WERI-Rb-1 (cell line): Measurements from ENCODE around the gene MACROD2.

Source experiments
- DNase-seq: peaks from one replicate; pipeline ENCODE4 v3.0.0-alpha.2; 2020
- H3K27ac ChIP-seq: fragments of 250-450 bp; sonication (Bioruptor Pico); 2 replicates; pipeline ENCODE4 v1.5.1; 2020; ENCODE audit warnings: mild to moderate bottlenecking, moderate library complexity
- H3K27me3 ChIP-seq: fragments of 250-450 bp; sonication (Bioruptor Pico); 2 replicates; pipeline ENCODE4 v1.5.1; 2021; ENCODE audit warnings: mild to moderate bottlenecking, low read depth, moderate library complexity; ENCODE audit not compliant: insufficient read depth, severe bottlenecking
- H3K36me3 ChIP-seq: fragments of 250-450 bp; sonication (Bioruptor Pico); 2 replicates; pipeline ENCODE4 v1.5.1; 2020; ENCODE audit warnings: mild to moderate bottlenecking, moderate library complexity
- H3K4me3 ChIP-seq: 2 replicates; pipeline ENCODE4 v1.5.1; 2011; ENCODE audit warnings: low read depth, mild to moderate bottlenecking, control low read depth, low read length
- H3K9me3 ChIP-seq: fragments of 250-450 bp; sonication (Bioruptor Pico); 2 replicates; pipeline ENCODE4 v1.5.1; 2021; ENCODE audit warnings: mild to moderate bottlenecking, moderate library complexity; ENCODE audit not compliant: severe bottlenecking
- CTCF ChIP-seq: IDR thresholded peaks from 2 replicates; pipeline ENCODE4 v1.5.1; 2011; ENCODE audit warnings: low read depth, mild to moderate bottlenecking, control low read depth, inconsistent platforms, low read length

The MACROD2 gene

GRCh38 chr20:15242773-15243172, 1247.5 kb downstream of the MACROD2 start:
- no peak for DNase-seq
- no peak overlapping the region for H3K4me3 ChIP-seq
- TF ChIP-seq CTCF = no peak

GRCh38 chr20:15245896-15246295, 1250.6 kb downstream of the MACROD2 start:
- no peak for DNase-seq
- Histone ChIP-seq H3K27ac (no peak overlapping the region), H3K27me3 (no peaks in the 10 kb centered on the region), H3K4me3 (no peak overlapping the region), H3K36me3 (no peaks in the 10 kb centered on the region), H3K9me3 (no peaks in the 10 kb centered on the region)
- TF ChIP-seq CTCF = no peak

More at GRCh38 chr20:15242773-15243172, 1247.5 kb downstream of the MACROD2 start:
- Histone ChIP-seq H3K9me3 (no peaks in the 10 kb centered on the region), H3K36me3 (no peaks in the 10 kb centered on the region), H3K27ac (no peak overlapping the region), H3K27me3 (no peaks in the 10 kb centered on the region)

- no peak for TF ChIP-seq CTCF
- H3K27me3 ChIP-seq = no peaks in the 10 kb centered on the region
- no peaks in the 10 kb centered on the region for H3K9me3 ChIP-seq
- no peaks in the 10 kb centered on the region for H3K36me3 ChIP-seq
- no peak overlapping the region for H3K4me3 ChIP-seq
- H3K27ac ChIP-seq = no peak overlapping the region
- DNase-seq = no peak
Observed at GRCh38 chr20:15248618-15249395, 1253.5 kb downstream of the MACROD2 start.

GRCh38 chr20:15251171-15251570, 1255.9 kb downstream of the MACROD2 start:
- no peak for TF ChIP-seq CTCF
- no peak overlapping the region for H3K27ac ChIP-seq
- no peaks in the 10 kb centered on the region for H3K9me3 ChIP-seq
- H3K36me3 ChIP-seq = no peaks in the 10 kb centered on the region
- no peak for DNase-seq
- H3K4me3 ChIP-seq = no peak overlapping the region
- no peaks in the 10 kb centered on the region for H3K27me3 ChIP-seq

- Histone ChIP-seq H3K27me3 (no peaks in the 10 kb centered on the region), H3K4me3 (no peak overlapping the region), H3K27ac (no peak overlapping the region), H3K9me3 (no peaks in the 10 kb centered on the region), H3K36me3 (no peaks in the 10 kb centered on the region)
- no peak for TF ChIP-seq CTCF
- DNase-seq = peak; percentile 47
Observed at GRCh38 chr20:15252304-15252703, 1257.0 kb downstream of the MACROD2 start.

GRCh38 chr20:15253431-15253830, 1258.1 kb downstream of the MACROD2 start:
- Histone ChIP-seq H3K36me3 (no peaks in the 10 kb centered on the region), H3K27me3 (no peaks in the 10 kb centered on the region), H3K4me3 (no peak overlapping the region), H3K9me3 (no peaks in the 10 kb centered on the region), H3K27ac (no peak overlapping the region)
- TF ChIP-seq CTCF = no peak
- DNase-seq = no peak
